G401 (cell line): Measurements from ENCODE around the gene CCN2. TPM values are rescaled to one million over a fixed set of nuclear protein-coding genes. Genes with fewer than 3 reads are reported as not detected.
A peak's percentile ranks its signal among the peaks of the same experiment; 100 is the strongest.

Experiments used
- DNase-seq: peaks from one replicate; pipeline ENCODE4 v3.0.0-alpha.2; 2015; ENCODE audit warnings: low spot score
- in situ Hi-C: cut with HindIII; loops from 2 replicates; pipeline ENCODE4 v1.10.0; 2016; ENCODE audit warnings: low sequenced_read_pairs, mixed read lengths
- total RNA-seq: library from RNA; depleted of rRNA; stranded (reverse); fragments of >200 nt; shearing (Covaris generic); gene quantifications from 2 replicates; pipeline ENCODE4 v1.2.3, GENCODE V29; 2014

The CCN2 gene
- total RNA-seq, 1 experiment from 2014 or later, result 42.9 TPM

- DNase-seq, result no peak
- in situ Hi-C loops, result no loop called here
Observed at GRCh38 chr6:131948692-131949619, 2.2 kb downstream of the CCN2 start.

GRCh38 chr6:131947986-131948661 is 3.0 kb downstream of the CCN2 start:
- in situ Hi-C loops, result no loop called here

GRCh38 chr6:131946992-131947955 is 3.9 kb downstream of the CCN2 start:
- DNase-seq, result no peak
- in situ Hi-C loops, result no loop called here

More at GRCh38 chr6:131947986-131948661, 3.0 kb downstream of the CCN2 start:
- DNase-seq, result no peak

GRCh38 chr6:131946404-131946991 is 4.7 kb downstream of the CCN2 start:
- in situ Hi-C loops, result no loop called here
- no peak for DNase-seq

GRCh38 chr6:131945971-131946370 is 5.2 kb downstream of the CCN2 start:
- in situ Hi-C loops, result no loop called here
- no peak for DNase-seq

- no peak for DNase-seq
- in situ Hi-C loops, result no loop called here
Observed at GRCh38 chr6:131937703-131938631, 13.2 kb downstream of the CCN2 start.

- in situ Hi-C loops, result no loop called here
- DNase-seq, result no peak
Observed at GRCh38 chr6:131937226-131937625, 13.9 kb downstream of the CCN2 start.

- in situ Hi-C loops, result no loop called here
- no peak for DNase-seq
Observed at GRCh38 chr6:131936156-131936555, 15.0 kb downstream of the CCN2 start.

- in situ Hi-C loops, result no loop called here
- no peak for DNase-seq
Observed at GRCh38 chr6:131931063-131931750, 20.0 kb downstream of the CCN2 start.

- no peak for DNase-seq
- in situ Hi-C loops, result no loop called here
Observed at GRCh38 chr6:131929976-131930375, 21.2 kb downstream of the CCN2 start.

- DNase-seq, result no peak
Observed at GRCh38 chr6:131929264-131929663, 21.9 kb downstream of the CCN2 start.

GRCh38 chr6:131924881-131925474 is 26.2 kb downstream of the CCN2 start:
- in situ Hi-C loops, result no loop called here
- peak; percentile 32 for DNase-seq

More at GRCh38 chr6:131929264-131929663, 21.9 kb downstream of the CCN2 start:
- in situ Hi-C loops, result no loop called here

- peak; percentile 25 for DNase-seq
- in situ Hi-C loops, result no loop called here
Observed at GRCh38 chr6:131923356-131923755, 27.8 kb downstream of the CCN2 start.

- in situ Hi-C loops, result no loop called here
- DNase-seq, result no peak
Observed at GRCh38 chr6:131920656-131921055, 30.5 kb downstream of the CCN2 start.

GRCh38 chr6:131918650-131919355 is 32.4 kb downstream of the CCN2 start:
- in situ Hi-C loops, result no loop called here
- DNase-seq, result no peak
